IMR-90 (cell line): ENCODE measurements around the gene CLEC2A. TPM values are rescaled to one million over a fixed set of nuclear protein-coding genes. Genes with fewer than 3 reads are reported as not detected.

Experiments
- ATAC-seq: fragments of 200-7000 bp; cut with Tn5 transposase; 2 replicates; pipeline ENCODE4 v1.9.1; 2020; ENCODE audit warnings: low read depth, mild to moderate bottlenecking, moderate library complexity
- BruUV-seq: library from RNA; stranded (reverse); fragments of 400-500 nt; replicated peaks from 2 replicates; lab custom pipeline; 2021; lab: Mats Ljungman, UMichigan
- CTCF ChIA-PET: fragments of 300-600 bp; formaldehyde crosslinking; extraction: SDS; loops from one replicate; lab custom pipeline; 2021; ENCODE audit warnings: antibody characterized with exemption; lab: Yijun Ruan, JAX
- POLR2A ChIA-PET: fragments of 300-600 bp; sonication (Branson Sonifier 250); formaldehyde crosslinking; loops from one replicate; lab custom pipeline; 2022; ENCODE audit warnings: antibody characterized with exemption; ENCODE audit not compliant: unreplicated experiment; lab: Charles Lee
- DNase-seq: peaks from one replicate; pipeline ENCODE4 v3.0.0; 2013
- H2AFZ ChIP-seq: replicated peaks from 2 replicates; pipeline ENCODE3; 2013; ENCODE audit warnings: low read length, mild to moderate bottlenecking; ENCODE audit not compliant: poor library complexity
- H2AK5ac ChIP-seq: 2 replicates; pipeline ENCODE4 v1.6.1; 2013; ENCODE audit warnings: low read depth, low read length, inconsistent platforms
- H2AK9ac ChIP-seq: replicated peaks from 2 replicates; pipeline ENCODE3; 2013; ENCODE audit warnings: mild to moderate bottlenecking, low read depth, low read length, moderate library complexity; ENCODE audit not compliant: poor library complexity
- H2BK120ac ChIP-seq: 2 replicates; pipeline ENCODE4 v1.6.1; 2013; ENCODE audit warnings: low read depth, low read length, inconsistent platforms
- H2BK15ac ChIP-seq: 3 replicates; pipeline ENCODE4 v1.6.1; 2013; ENCODE audit warnings: low read depth, low read length, inconsistent platforms
- H2BK20ac ChIP-seq: 2 replicates; pipeline ENCODE4 v1.6.1; 2013; ENCODE audit warnings: low read depth, mild to moderate bottlenecking, inconsistent platforms, low read length, moderate library complexity
- H2BK5ac ChIP-seq: 2 replicates; pipeline ENCODE4 v1.6.1; 2013; ENCODE audit warnings: mild to moderate bottlenecking, low read depth, low read length, inconsistent platforms; ENCODE audit not compliant: poor library complexity, severe bottlenecking
- H3K14ac ChIP-seq: replicated peaks from 2 replicates; pipeline ENCODE4 v1.6.1; 2013; ENCODE audit warnings: low read depth, low read length, inconsistent platforms
- H3K18ac ChIP-seq: 2 replicates; pipeline ENCODE4 v1.6.1; 2013; ENCODE audit warnings: low read depth, low read length, control low read depth
- H3K23ac ChIP-seq: 2 replicates; pipeline ENCODE4 v1.6.1; 2013; ENCODE audit warnings: low read depth, low read length, inconsistent platforms
- H3K27ac ChIP-seq: 2 replicates; pipeline ENCODE4 v1.5.1; 2013; ENCODE audit warnings: mild to moderate bottlenecking, control low read depth, low read length; ENCODE audit not compliant: insufficient read depth
- H3K27me3 ChIP-seq: 2 replicates; pipeline ENCODE4 v1.6.1; 2013; ENCODE audit warnings: low read length; ENCODE audit not compliant: control insufficient read depth, insufficient read depth
- H3K36me3 ChIP-seq: 2 replicates; pipeline ENCODE4 v1.6.1; 2013; ENCODE audit warnings: low read length, mixed read lengths; ENCODE audit not compliant: control insufficient read depth, insufficient read depth
- H3K4ac ChIP-seq: 2 replicates; pipeline ENCODE4 v1.6.1; 2013; ENCODE audit warnings: low read depth, low read length, inconsistent platforms
- H3K4me1 ChIP-seq: 2 replicates; pipeline ENCODE4 v1.6.1; 2013; ENCODE audit warnings: low read length, mixed read lengths; ENCODE audit not compliant: control insufficient read depth, insufficient read depth
- H3K4me2 ChIP-seq: 2 replicates; pipeline ENCODE4 v1.6.1; 2013; ENCODE audit warnings: low read depth, mild to moderate bottlenecking, control low read depth, low read length, moderate library complexity
- H3K4me3 ChIP-seq: 2 replicates; pipeline ENCODE4 v1.5.1; 2013; ENCODE audit warnings: low read depth, mild to moderate bottlenecking, control low read depth, low read length, moderate library complexity; ENCODE audit not compliant: insufficient read depth
- H3K56ac ChIP-seq: 2 replicates; pipeline ENCODE4 v1.6.1; 2013; ENCODE audit warnings: low read length, inconsistent platforms; ENCODE audit not compliant: insufficient read depth; ENCODE audit errors: extremely low read depth
- H3K79me1 ChIP-seq, 2 experiments: 2 replicates each; pipeline ENCODE4 v1.6.1; 2013; ENCODE audit warnings: low read length in 2 of 2, inconsistent platforms in 1 of 2, low read depth in 1 of 2
- H3K9ac ChIP-seq: 2 replicates; pipeline ENCODE4 v1.6.1; 2013; ENCODE audit warnings: low read depth, low read length, control low read depth
- H3K9me1 ChIP-seq: 2 replicates; pipeline ENCODE4 v1.6.1; 2013; ENCODE audit warnings: low read length, inconsistent platforms; ENCODE audit not compliant: insufficient read depth
- H3K9me3 ChIP-seq: 2 replicates; pipeline ENCODE4 v1.6.1; 2013; ENCODE audit warnings: low read length; ENCODE audit not compliant: control insufficient read depth, insufficient read depth
- H4K20me1 ChIP-seq: 2 replicates; pipeline ENCODE4 v1.6.1; 2013; ENCODE audit warnings: low read length, inconsistent platforms; ENCODE audit not compliant: insufficient read depth
- H4K5ac ChIP-seq: 2 replicates; pipeline ENCODE4 v1.6.1; 2013; ENCODE audit warnings: mild to moderate bottlenecking, low read depth, low read length, control low read depth
- H4K8ac ChIP-seq, 2 experiments: 2 replicates each; pipeline ENCODE4 v1.6.1; 2013; ENCODE audit warnings: low read depth in 2 of 2, low read length in 2 of 2, control low read depth in 1 of 2, inconsistent platforms in 1 of 2
- H4K91ac ChIP-seq: 2 replicates; pipeline ENCODE4 v1.6.1; 2013; ENCODE audit warnings: low read depth, low read length, inconsistent platforms; ENCODE audit not compliant: insufficient read depth
- CEBPB ChIP-seq: IDR thresholded peaks from 2 replicates; pipeline ENCODE4 v1.6.1; 2012; ENCODE audit warnings: low read depth, low read length, improper control_type of control experiment
- CHD1 ChIP-seq: IDR thresholded peaks from 2 replicates; pipeline ENCODE4 v1.6.1; 2012; ENCODE audit warnings: low read depth, low read length, improper control_type of control experiment
- CTCF ChIP-seq: conservative IDR thresholded peaks from 2 replicates; pipeline ENCODE4 v1.5.1; 2012; ENCODE audit warnings: mild to moderate bottlenecking, low read depth, low read length, improper control_type of control experiment
- POLR2A ChIP-seq: IDR thresholded peaks from 2 replicates; pipeline ENCODE4 v1.6.1; 2012; ENCODE audit warnings: mild to moderate bottlenecking, low read depth, low read length
- RCOR1 ChIP-seq: IDR thresholded peaks from 2 replicates; pipeline ENCODE4 v1.6.1; 2012; ENCODE audit warnings: mild to moderate bottlenecking, low read length, improper control_type of control experiment; ENCODE audit not compliant: insufficient replicate concordance
- WGBS, 2 experiments: methylation state at CpG; one replicate each; pipeline versions ENCODE4 v1.1.5 to v1.1.7; 2013; ENCODE audit warnings: missing lambda C conversion rate in 2 of 2; ENCODE audit not compliant: insufficient read length in 1 of 2; ENCODE audit errors: extremely low coverage in 2 of 2; 5-methylcytosine and 5-hydroxymethylcytosine counted together
- dilution Hi-C: fragments of 300-500 bp; cut with HindIII; formaldehyde crosslinking; loops from one replicate; pipeline ENCODE4 v1.14.3; 2018; ENCODE audit warnings: low sequenced_read_pairs; ENCODE audit not compliant: unreplicated experiment
- in situ Hi-C: fragments of 300-500 bp; cut with MboI; formaldehyde crosslinking; loops from 3 replicates; pipeline ENCODE4 v1.14.3; 2019; ENCODE audit warnings: low sequenced_read_pairs, inconsistent platforms, mixed read lengths
- intact Hi-C: fragments of 100-400 bp; cut with micrococcal nuclease; formaldehyde crosslinking; loops from 2 replicates; pipeline ENCODE4 v1.10.0; 2022
- polyA plus RNA-seq, 3 experiments: library from polyadenylated mRNA; depleted of rRNA; stranded (reverse); fragments of >200 nt; gene quantifications; 2 replicates each; pipeline ENCODE4 v1.2.3, GENCODE V29; 2012; ENCODE audit warnings: low replicate concordance in 1 of 3
- total RNA-seq: library from RNA; depleted of rRNA; stranded (reverse); fragments of >200 nt; gene quantifications from 2 replicates; pipeline ENCODE4 v1.2.3, GENCODE V29; 2012

Gene CLEC2A
- total and polyA plus RNA-seq, 2 of the 4 experiments (the other 2 are of a cell fraction), result not detected

GRCh38 chr12:9899209-9899608 lies 33.0 kb downstream of the CLEC2A start:
- dilution Hi-C loops, result no loop called here

More at GRCh38 chr12:9899209-9899608, 33.0 kb downstream of the CLEC2A start:
- Histone ChIP-seq H4K8ac (no peak overlapping the region), H3K4me2 (no peak overlapping the region), H2BK15ac (no peak overlapping the region), H3K4ac (no peak overlapping the region), H3K9ac (no peak overlapping the region), H3K36me3 (no peaks in the 10 kb centered on the region), H3K14ac (no peak overlapping the region), H3K27ac (no peak overlapping the region), H2BK20ac (no peak overlapping the region), H3K4me1 (no peaks in the 10 kb centered on the region), H3K27me3 (no peaks in the 10 kb centered on the region; the same call in 1 of the 2 replicates), H2AK5ac (no peak overlapping the region), H3K23ac (no peak overlapping the region), H4K5ac (no peak overlapping the region), H3K79me1 (no peaks in the 10 kb centered on the region), H2BK120ac (no peak overlapping the region), H4K20me1 (no peaks in the 10 kb centered on the region), H3K9me3 (peaks cover 6% of the 10 kb centered on the region; the same call in 1 of the 2 replicates), H3K4me3 (no peak overlapping the region), H2BK5ac (no peak overlapping the region), H2AK9ac (no peak overlapping the region), H3K56ac (no peak overlapping the region), H3K18ac (no peak overlapping the region), H2AFZ (no peak overlapping the region), H4K91ac (no peak overlapping the region), H3K9me1 (no peaks in the 10 kb centered on the region)
- ATAC-seq (no peak), DNase-seq (no peak)
- POLR2A ChIA-PET, result no interaction called here
- in situ Hi-C loops (no loop called here), intact Hi-C loops (no loop called here)
- no TSS peak for BruUV-seq
- CTCF ChIA-PET, result no interaction called here
- TF ChIP-seq CHD1 (no peak), CTCF (no peak), CEBPB (no peak), POLR2A (no peak), RCOR1 (no peak)
- no CpG with 5 or more reads among the region's 2 CpGs for WGBS, 2 experiments
